ENCODE measurements around the gene SLC6A18.

SLC6A18 gene

DNA sequence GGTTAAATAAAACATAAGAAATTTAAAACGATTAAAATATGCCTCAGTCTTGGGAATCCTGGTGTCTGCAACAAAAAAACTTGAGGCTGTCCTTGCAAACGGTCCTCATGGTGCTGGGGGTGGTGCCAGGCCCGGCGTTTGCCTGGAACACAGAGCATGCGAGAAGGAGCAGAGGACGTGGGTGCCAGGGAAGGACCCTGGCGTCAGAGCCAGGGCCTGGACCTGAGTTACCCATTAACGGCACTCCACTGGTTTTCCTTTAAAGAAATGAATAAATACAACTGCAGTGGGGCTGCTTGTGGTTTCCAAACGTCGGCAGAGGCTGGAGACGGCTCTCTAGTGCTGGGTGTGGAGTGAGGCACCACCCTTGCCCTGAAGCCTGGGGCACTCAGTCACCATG is at the start of gene SLC6A18:
Gene SLC6A18 (plus strand): TSS at position 301 of the 400 bp plus-strand sequence. CDS start 97 bp downstream, at position 398.
- TF ChIP-seq, protein P1, sequence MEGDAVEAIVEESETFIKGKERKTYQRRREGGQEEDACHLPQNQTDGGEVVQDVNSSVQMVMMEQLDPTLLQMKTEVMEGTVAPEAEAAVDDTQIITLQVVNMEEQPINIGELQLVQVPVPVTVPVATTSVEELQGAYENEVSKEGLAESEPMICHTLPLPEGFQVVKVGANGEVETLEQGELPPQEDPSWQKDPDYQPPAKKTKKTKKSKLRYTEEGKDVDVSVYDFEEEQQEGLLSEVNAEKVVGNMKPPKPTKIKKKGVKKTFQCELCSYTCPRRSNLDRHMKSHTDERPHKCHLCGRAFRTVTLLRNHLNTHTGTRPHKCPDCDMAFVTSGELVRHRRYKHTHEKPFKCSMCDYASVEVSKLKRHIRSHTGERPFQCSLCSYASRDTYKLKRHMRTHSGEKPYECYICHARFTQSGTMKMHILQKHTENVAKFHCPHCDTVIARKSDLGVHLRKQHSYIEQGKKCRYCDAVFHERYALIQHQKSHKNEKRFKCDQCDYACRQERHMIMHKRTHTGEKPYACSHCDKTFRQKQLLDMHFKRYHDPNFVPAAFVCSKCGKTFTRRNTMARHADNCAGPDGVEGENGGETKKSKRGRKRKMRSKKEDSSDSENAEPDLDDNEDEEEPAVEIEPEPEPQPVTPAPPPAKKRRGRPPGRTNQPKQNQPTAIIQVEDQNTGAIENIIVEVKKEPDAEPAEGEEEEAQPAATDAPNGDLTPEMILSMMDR (IDR thresholded peaks at IDR 0.05; ENCODE audit: extremely low read depth, missing control alignments), result no peak
- DNase-seq (ENCODE audit: low spot score), result no peak

DNA sequence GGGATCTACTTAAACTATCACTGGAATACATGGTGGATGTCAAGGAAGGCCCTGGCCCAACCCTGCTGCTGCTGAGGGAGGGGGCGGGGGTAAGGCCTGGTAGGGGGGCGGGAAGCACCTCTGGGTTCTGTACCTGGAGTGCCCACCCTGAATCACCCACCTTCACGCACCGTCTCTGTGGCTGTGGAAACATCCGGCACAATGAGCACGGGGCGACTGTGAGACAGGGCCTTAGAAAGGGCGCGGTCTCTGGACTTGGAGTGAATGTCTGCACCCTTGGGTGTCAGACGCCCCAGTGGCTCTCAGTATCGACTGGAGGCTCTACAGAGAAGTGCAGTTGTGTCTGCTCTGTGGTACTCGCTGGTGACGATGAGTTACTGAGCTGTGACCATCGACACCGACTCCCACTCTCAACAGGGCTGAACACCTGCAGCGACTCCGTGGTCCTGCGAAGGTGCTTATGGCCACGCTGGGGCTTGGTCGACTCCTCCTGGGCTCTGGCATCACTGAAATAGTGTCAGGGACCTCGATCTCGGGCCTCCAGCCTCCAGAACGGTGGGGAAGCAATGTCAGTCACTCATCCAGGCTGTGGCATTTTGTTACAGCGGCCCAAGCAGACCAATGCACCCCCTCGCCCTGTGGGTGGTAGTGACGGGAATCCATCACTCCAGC is 49.2 kb upstream of the SLC6A18 start:
- TF ChIP-seq, protein P1 (IDR thresholded peaks at IDR 0.05; ENCODE audit: extremely low read depth, missing control alignments), result no peak
- DNase-seq (ENCODE audit: low spot score), result no peak

GRCh38 chr5:1176473-1177391 is 48.4 kb upstream of the SLC6A18 start:
- TF ChIP-seq, protein P1 (IDR thresholded peaks at IDR 0.05; ENCODE audit: extremely low read depth, missing control alignments), result no peak
- no peak for DNase-seq (ENCODE audit: low spot score)

GRCh38 chr5:1177826-1178528 is 47.2 kb upstream of the SLC6A18 start:
- TF ChIP-seq, protein P1 (IDR thresholded peaks at IDR 0.05; ENCODE audit: extremely low read depth, missing control alignments), result no peak
- DNase-seq (ENCODE audit: low spot score), result no peak

DNA sequence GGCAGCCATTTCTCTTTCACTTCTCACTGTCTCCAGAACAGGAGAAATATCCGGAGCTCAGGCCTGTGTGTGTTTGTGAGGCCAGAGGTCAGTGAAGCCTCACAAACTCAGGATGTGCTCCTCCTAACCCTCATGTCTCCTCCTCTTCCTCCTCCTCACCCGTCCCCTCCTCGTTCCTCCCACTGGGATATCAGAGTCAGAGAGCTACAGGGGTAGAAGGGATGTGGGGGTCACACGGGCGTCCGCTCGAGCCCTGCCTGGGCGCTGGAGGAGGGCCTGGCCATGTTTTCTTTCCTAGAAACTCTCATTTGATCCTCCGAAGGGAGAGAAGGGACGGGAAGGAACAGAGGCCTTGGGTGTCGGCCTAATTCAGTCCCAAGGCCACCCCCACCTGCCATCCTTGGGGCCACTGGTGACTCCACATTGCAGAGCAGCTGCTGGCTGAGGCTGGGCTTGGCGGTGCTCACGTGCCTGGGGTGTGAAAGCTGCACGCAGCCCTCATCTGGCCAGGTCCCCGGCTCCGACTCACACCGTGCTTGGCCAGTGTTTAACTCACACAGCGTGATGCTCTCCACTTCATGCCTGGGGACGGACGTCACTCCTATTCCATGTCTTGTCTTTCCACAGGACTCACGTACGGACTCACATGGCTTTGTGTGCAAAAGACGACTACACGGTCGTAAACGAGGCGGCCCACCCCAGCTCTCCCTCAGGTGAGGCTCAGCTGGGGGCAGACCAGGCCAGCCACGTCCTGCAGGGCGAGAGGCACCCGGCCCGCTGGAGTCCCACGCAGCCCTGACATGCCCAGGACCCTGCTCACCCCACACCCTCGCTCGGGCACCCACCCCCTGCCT is 46.4 kb upstream of the SLC6A18 start:
- TF ChIP-seq, protein P1 (IDR thresholded peaks at IDR 0.05; ENCODE audit: extremely low read depth, missing control alignments), result no peak
- no peak for DNase-seq (ENCODE audit: low spot score)

DNA sequence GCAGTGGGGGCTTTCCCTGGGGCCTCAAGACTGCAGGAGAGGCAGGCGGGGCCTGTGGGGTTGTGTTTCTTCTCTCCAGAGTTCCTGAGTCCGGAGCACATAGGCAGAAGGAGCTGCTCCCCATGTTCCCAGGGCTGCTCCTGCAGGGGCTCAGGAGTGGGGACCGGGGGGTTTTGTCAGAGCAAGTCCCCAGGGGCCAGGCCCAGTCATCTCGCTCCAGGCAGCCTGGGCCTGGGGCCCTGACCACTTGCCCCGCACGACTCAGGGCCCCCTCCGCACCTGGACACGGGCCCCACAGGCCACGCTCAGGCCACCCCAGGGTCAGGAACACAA is 45.8 kb upstream of the SLC6A18 start:
- DNase-seq (ENCODE audit: low spot score), result no peak
- TF ChIP-seq, protein P1 (IDR thresholded peaks at IDR 0.05; ENCODE audit: extremely low read depth, missing control alignments), result no peak

Data from GM20000 (cell line).